T-helper 2 cell (primary cell): ENCODE data around the gene MBP.
A peak's percentile ranks its signal among the peaks of the same experiment; 100 is the strongest.
"Not testable (repeated sequence)": the region's sequence is repeated elsewhere in the genome, so short reads cannot be mapped to it uniquely, and the experiment has no call there.

Source experiments
- DNase-seq, 5 experiments: peaks; one replicate each; pipeline versions ENCODE4 v3.0.0 to v3.0.0-alpha.2; 2012 to 2022

The MBP gene

GRCh38 chr18:76970770-76971559 is 161.6 kb downstream of the MBP start:
- no peak for DNase-seq

DNA sequence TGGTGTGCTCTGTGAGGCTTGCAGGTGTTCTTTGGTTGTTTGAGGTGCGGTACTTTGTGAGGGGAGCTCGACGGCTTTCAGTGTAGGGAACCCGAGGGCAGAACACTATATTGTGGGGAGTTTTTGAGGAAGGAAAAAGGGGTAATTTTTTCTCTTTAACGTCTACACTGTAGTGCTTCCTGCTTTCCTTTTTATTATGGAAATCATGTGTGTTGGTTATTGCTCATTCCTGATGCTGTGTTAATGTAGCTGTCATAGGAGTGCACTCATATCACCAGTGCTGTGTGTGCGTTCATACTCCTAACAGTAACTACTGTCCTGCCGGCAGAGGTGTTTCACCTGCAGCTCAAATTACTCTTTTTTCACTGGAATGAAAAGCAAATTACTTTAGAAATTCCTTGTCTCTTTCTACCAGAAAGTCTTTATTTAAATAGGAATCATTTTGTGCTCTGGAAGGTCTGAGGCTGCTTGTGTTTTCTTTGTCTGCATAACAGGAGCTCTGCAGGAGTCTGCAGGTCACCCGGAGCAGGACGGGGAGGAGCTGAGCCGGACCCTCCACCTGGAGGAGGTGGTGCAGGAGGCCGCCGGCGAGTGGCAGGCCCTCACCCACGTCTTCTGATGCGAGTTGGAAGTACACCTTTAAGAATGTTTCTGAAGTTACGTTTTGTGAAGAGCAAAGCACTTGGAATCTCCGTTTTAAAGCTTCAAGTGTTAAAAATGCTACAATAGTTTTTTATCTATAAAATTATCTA is 164.7 kb downstream of the MBP start:
- no peak for DNase-seq

- DNase-seq = peak in 1 of 5 experiments; percentile 52
Measured at GRCh38 chr18:76967299-76967698, 165.3 kb downstream of the MBP start.

GRCh38 chr18:76965555-76966151 is 166.9 kb downstream of the MBP start:
- DNase-seq = not testable (repeated sequence)

DNA sequence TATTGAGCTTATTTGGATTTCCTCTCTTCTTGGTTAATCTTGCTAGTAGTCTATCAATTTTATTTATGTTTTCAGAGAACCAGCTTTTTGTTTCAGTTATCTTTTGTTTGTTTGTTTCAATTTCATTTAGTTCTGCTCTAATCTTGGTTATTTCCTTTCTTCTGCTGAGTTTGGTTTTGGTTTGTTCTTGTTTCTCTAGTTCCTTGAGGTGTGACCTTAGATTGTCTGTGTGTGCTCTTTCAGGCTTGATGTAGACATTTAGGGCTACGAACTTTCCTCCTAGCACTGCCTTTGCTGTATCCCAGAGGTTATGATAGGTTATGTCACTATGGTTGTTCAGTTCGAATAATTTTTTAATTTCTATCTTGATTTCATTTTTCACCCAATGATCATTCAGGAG is 168.6 kb downstream of the MBP start:
- DNase-seq = peak in 1 of 5 experiments; percentile 66

DNA sequence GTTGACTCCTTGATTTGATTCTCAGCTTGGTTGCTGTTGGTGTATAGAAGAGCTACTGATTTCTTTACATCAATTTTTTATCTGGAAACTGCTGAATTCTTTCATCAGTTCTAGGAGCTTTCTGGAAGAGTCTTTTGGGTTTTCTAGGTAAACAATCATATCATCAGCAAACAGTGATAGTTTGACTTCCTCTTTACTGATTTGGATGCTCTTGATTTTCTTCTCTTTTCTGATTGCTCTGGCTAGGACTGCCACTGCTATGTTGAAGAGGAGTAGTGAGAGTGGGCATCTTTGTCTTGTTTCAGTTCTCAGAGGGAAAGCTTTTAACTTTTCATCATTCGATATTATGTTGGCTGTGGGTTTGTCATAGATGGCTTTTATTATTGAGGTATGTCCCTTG is 169.7 kb downstream of the MBP start:
- no peak for DNase-seq

- DNase-seq = no peak
Measured at GRCh38 chr18:76960528-76961035, 172.0 kb downstream of the MBP start.

GRCh38 chr18:76959605-76960004 is 173.0 kb downstream of the MBP start:
- no peak for DNase-seq

GRCh38 chr18:76958692-76959341 is 173.8 kb downstream of the MBP start:
- no peak for DNase-seq

DNA sequence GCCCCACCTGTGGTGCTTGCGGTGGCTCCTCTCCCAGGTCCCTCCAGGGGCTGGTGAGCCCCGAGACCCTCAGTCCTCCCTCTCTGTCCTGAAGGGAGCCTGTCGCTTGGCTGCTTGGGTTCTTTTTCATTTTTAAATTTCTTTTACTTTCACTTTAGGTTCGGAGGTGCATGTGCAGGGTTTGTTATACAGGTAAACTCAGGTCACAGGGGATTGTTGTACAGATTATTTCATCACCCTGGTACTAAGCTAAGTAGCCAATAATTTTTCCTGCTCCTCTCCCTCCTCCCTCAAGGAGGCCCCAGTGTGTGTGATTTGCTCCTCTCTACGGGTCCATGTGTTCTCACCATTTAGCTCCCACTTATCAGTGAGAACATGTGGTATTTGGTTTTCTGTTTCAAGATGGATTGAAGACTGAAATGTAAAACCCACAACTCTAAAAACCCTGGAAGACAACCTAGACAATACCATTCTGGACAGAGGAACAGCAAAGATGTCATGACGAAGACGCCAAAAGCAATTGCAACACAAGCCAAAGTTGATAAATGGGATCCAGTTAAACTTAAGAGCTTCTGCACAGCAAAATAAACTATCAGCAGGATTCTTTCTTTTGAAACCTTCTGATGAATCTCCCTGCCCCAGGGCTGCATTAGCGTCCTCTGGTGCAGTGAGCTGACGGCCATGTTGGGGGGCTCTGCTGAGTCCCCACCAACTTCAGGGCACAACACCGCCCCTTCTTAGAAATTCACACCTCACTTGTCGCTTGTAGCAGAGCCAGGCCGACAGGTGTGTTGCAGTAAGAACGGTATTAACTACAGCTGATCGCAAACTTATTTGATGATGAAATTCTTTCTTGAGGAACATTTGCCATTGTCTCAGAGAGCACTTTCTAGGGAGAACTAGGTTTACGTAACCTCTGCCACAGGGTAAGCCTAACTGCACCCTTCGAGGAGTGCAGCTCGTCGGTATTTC is 174.9 kb downstream of the MBP start:
- no peak for DNase-seq

GRCh38 chr18:76956648-76957047 is 175.9 kb downstream of the MBP start:
- no peak for DNase-seq

DNA sequence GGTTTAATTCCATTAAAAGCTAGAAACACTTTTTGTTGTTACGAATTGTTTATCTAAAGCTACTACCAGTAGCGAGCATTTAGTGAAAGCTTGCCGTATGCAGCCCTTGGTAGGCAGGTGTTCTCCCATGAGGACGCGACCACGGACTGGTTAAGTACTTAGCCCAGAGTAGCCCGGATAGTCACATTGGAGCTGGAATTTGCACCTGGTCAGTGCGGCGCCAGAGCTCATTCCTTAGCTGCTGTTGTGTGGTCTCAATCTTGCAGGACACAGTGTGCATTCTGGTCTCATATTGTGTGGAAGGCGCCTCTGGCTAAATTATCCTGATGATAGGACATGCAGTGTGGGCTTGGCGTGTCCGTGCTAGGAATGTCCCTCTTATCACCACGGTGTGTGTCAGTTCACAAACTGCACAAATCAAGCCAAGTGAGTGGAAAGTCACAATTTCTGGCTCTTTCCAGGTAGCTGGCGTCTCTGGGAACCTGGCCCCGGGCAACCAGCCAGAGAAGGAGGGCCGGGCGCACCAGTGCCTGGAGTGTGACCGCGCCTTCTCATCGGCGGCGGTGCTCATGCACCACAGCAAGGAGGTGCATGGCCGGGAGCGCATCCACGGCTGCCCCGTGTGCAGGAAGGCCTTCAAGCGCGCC is 176.9 kb downstream of the MBP start:
- DNase-seq = no peak

DNA sequence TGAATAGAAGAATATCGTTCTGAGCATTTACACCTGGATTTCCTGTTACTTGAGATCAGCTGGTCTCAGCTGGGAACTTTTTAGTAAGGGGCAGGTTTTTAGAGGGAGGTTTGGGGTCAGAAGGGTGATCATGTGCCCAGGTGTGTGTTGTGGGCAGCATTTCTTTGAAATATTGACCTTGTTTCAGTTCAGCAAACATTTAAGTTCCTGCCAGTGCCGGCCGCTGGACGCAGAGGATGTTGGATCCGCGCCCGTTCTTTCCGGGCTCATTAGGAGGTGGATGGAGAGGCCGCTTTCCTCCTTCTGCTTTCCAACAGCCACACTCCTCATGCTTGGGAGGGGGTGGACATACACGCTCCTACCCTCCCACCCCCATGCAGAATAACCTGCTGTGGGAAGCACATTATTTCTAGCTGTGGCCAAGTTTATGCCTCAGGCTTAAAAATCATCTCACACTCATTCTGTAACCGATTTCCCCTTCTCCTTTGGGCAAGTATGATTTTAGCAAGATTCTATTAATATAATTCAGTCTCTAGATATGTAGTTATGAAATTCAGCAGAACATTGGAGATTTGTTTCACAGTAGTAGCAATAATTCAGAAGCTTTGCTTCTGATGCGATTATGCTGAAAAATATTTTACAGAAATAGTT is 178.9 kb downstream of the MBP start:
- no peak for DNase-seq

GRCh38 chr18:76953156-76953555 is 179.4 kb downstream of the MBP start:
- DNase-seq = no peak

- no peak for DNase-seq
Measured at GRCh38 chr18:76952747-76953146, 179.8 kb downstream of the MBP start.

DNA sequence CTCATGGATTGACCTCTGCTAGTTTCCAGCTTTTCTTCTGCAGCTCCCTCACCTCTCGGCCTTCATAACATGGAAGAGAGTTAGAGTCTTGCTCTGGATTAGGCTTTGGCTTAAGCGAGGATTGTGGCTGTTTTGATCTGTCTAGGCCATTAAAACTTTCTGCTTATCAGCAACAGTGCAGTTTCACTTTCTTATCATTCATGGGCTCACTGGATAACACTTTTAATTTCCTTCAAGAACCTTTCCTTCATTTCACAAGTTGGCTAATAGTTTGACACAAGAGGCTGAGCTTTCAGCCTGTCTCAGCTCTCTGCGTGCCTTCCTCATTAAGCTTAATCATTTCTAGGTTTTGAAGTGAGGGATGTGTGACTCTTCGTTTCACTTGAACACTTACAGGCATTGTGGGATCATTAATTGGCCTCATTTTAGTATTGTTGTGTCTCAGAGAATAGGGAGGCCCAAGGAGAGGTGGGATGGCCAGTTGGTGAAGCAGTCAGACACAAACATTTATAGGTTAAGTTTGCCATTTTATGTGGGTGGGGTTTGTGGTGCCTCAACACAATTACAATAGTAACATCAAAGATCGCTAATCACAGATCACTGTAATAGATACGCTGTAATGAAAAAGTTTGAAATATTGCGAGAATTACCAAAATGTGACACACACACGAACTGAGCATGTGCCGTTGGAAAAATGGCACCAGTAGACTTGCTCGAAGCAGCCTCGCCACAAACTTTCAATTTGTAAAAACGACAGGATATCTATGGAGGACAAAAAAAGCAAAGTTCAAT is 180.9 kb downstream of the MBP start:
- DNase-seq = peak in 1 of 5 experiments; percentile 41

GRCh38 chr18:76948345-76948744 is 184.2 kb downstream of the MBP start:
- DNase-seq = peak in 2 of 5 experiments; percentile 2 to 42

GRCh38 chr18:76944346-76944745 is 188.2 kb downstream of the MBP start:
- not testable (repeated sequence) for DNase-seq

GRCh38 chr18:76943542-76944339 is 188.8 kb downstream of the MBP start:
- no peak for DNase-seq
